Measurements from ENCODE around the gene MMP3. TPM values are rescaled to one million over a fixed set of nuclear protein-coding genes. Genes with fewer than 3 reads are reported as not detected.
A peak's percentile ranks its signal among the peaks of the same experiment; 100 is the strongest.

The MMP3 gene
- total RNA-seq, 1 donor from 2014 or later, result not detected

- Mint-ChIP-seq H3K4me3 (ENCODE audit: low read depth) (no peak overlapping the region), H3K36me3 (ENCODE audit: insufficient read depth) (no peaks in the 10 kb centered on the region), H3K27ac (no peak overlapping the region), H3K4me1 (ENCODE audit: low read depth) (no peaks in the 10 kb centered on the region), H3K9me3 (ENCODE audit: low read depth) (peaks cover 9% of the 10 kb centered on the region), H3K27me3 (no peaks in the 10 kb centered on the region)
- TF ChIP-seq CTCF (IDR thresholded peaks at IDR 0.05; ENCODE audit: unreplicated experiment), result peak; percentile 56
- DNase-seq (ENCODE audit: low spot score, unreplicated experiment), result no peak
Measured at GRCh38 chr11:102810950-102811660, 32.3 kb downstream of the MMP3 start.

GRCh38 chr11:102809971-102810370 lies 33.4 kb downstream of the MMP3 start:
- TF ChIP-seq CTCF (IDR thresholded peaks at IDR 0.05; ENCODE audit: unreplicated experiment), result no peak
- Mint-ChIP-seq H3K27me3 (no peaks in the 10 kb centered on the region), H3K27ac (no peak overlapping the region), H3K9me3 (ENCODE audit: low read depth) (peaks cover 4% of the 10 kb centered on the region), H3K4me1 (ENCODE audit: low read depth) (no peaks in the 10 kb centered on the region), H3K36me3 (ENCODE audit: insufficient read depth) (no peaks in the 10 kb centered on the region), H3K4me3 (ENCODE audit: low read depth) (no peak overlapping the region)
- no peak for DNase-seq (ENCODE audit: low spot score, unreplicated experiment)

- DNase-seq (ENCODE audit: low spot score, unreplicated experiment), result peak; percentile 13
Measured at GRCh38 chr11:102807921-102808320, 35.5 kb downstream of the MMP3 start.

GRCh38 chr11:102806296-102806695 lies 37.1 kb downstream of the MMP3 start:
- no peak for DNase-seq (ENCODE audit: low spot score, unreplicated experiment)
- peaks cover 4% of the 10 kb centered on the region for H3K9me3 Mint-ChIP-seq (ENCODE audit: low read depth)
- no peak overlapping the region for H3K4me3 Mint-ChIP-seq (ENCODE audit: low read depth)
- no peak for TF ChIP-seq CTCF (IDR thresholded peaks at IDR 0.05; ENCODE audit: unreplicated experiment)
- H3K36me3 Mint-ChIP-seq (ENCODE audit: insufficient read depth), result no peaks in the 10 kb centered on the region
- no peaks in the 10 kb centered on the region for H3K4me1 Mint-ChIP-seq (ENCODE audit: low read depth)
- H3K27me3 Mint-ChIP-seq, result peaks cover 6% of the 10 kb centered on the region
- no peak overlapping the region for H3K27ac Mint-ChIP-seq

More at GRCh38 chr11:102807921-102808320, 35.5 kb downstream of the MMP3 start:
- Mint-ChIP-seq H3K27ac (no peak overlapping the region), H3K36me3 (ENCODE audit: insufficient read depth) (no peaks in the 10 kb centered on the region), H3K4me1 (ENCODE audit: low read depth) (no peaks in the 10 kb centered on the region), H3K27me3 (peaks cover 6% of the 10 kb centered on the region), H3K4me3 (ENCODE audit: low read depth) (peak overlapping the region; percentile 32), H3K9me3 (ENCODE audit: low read depth) (peaks cover 4% of the 10 kb centered on the region)
- peak; percentile 39 for TF ChIP-seq CTCF (IDR thresholded peaks at IDR 0.05; ENCODE audit: unreplicated experiment)

- no peak for TF ChIP-seq CTCF (IDR thresholded peaks at IDR 0.05; ENCODE audit: unreplicated experiment)
- H3K27ac Mint-ChIP-seq, result no peak overlapping the region
- H3K4me1 Mint-ChIP-seq (ENCODE audit: low read depth), result no peaks in the 10 kb centered on the region
- H3K36me3 Mint-ChIP-seq (ENCODE audit: insufficient read depth), result no peaks in the 10 kb centered on the region
- H3K4me3 Mint-ChIP-seq (ENCODE audit: low read depth), result no peak overlapping the region
- peaks cover 3% of the 10 kb centered on the region for H3K9me3 Mint-ChIP-seq (ENCODE audit: low read depth)
- peaks cover 6% of the 10 kb centered on the region for H3K27me3 Mint-ChIP-seq
- no peak for DNase-seq (ENCODE audit: low spot score, unreplicated experiment)
Measured at GRCh38 chr11:102802341-102802740, 41.1 kb downstream of the MMP3 start.

Measured in progenitor cell of endocrine pancreas (in vitro differentiated cells).